Stimulated activated CD8-positive, alpha-beta memory T cell treated with anti-CD3 and anti-CD28 coated beads, Interleukin-15, amount 100 ng/mL, for 24 hours (primary cell): ENCODE measurements around the gene OR2Y1.
"Not testable (repeated sequence)": the region's sequence is repeated elsewhere in the genome, so short reads cannot be mapped to it uniquely, and the experiment has no call there.

Experiments used
- DNase-seq: peaks from one replicate; pipeline ENCODE4 v3.0.0-alpha.2; 2020; ENCODE audit warnings: low read depth

Gene OR2Y1

DNA sequence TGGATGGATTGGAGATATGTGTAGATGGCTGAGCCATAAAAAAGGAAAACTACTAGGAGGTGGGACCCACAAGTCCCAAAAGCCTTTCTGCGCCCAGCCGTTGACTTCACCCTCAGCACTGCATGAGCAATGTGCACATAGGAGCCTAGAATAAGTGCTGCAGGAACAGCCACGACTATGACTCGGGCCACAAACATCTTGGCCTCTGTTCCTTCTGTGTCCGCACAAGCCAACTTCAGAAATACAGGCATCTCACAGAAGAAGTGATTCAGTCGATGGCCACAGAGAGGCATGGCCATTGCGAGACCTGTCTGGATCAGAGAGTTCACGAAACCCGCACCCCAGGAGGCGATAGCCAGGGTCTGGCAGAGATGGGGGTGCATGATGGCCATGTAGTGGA is 587 bp downstream of the OR2Y1 start:
- no peak for DNase-seq

DNA sequence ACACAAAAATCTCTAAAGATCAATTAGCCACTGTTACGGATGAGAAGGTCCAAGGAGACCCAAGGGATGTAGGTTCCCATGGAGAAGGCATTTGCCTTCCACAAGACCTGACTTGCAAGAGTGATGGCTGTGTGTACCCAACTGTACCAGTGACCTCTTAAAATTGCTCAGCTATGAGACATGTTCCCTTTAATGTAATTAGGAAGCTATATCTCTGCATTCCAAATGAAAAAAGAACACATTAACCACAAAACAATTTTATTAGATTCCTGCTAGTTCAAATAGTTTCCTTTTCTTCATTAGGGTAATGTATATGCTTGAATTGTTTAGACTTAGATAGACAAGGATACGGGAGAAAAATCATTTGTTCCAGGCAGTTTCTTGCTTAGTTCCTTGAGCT is 3.3 kb downstream of the OR2Y1 start:
- no peak for DNase-seq

- DNase-seq, result no peak
Observed at GRCh38 chr5:180724944-180725343, 14.9 kb downstream of the OR2Y1 start.

DNA sequence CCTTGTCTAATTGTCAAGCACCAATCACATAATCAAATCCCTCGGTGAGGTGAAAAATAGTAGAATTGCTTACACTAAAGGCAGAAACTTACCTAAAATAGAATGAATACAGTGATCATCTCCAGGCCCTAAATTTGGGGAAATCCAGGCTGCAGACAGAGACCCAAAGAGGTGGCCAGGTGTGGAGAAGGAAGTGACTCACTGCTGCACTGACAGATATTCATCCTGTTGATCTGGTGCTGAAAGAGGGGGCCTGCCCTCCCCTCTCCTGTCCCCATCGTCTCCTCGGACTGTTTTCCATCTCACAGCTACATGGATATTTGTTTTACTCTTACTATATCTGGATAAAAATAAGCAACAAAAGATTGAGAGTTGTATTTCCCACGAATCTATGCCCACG is 15.9 kb downstream of the OR2Y1 start:
- DNase-seq, result no peak

GRCh38 chr5:180720486-180720885 is 19.4 kb downstream of the OR2Y1 start:
- no peak for DNase-seq

DNA sequence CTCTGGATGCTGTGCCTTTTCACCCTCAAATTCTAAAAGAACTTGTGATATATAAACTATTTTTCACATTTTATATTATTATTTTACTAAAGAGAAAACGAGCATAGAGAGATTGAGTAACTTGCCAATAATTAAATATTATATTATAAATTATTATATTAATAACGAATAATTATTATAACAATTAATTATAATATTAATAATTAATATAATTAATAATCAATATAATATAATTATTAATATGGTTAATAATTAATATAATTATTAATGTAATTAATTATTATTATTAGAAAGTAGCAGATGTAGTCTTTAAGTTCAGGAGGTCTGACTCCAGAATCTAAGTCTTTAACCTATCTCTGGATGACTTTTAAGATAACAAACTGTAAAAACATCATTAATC is 20.1 kb downstream of the OR2Y1 start:
- DNase-seq, result no peak

DNA sequence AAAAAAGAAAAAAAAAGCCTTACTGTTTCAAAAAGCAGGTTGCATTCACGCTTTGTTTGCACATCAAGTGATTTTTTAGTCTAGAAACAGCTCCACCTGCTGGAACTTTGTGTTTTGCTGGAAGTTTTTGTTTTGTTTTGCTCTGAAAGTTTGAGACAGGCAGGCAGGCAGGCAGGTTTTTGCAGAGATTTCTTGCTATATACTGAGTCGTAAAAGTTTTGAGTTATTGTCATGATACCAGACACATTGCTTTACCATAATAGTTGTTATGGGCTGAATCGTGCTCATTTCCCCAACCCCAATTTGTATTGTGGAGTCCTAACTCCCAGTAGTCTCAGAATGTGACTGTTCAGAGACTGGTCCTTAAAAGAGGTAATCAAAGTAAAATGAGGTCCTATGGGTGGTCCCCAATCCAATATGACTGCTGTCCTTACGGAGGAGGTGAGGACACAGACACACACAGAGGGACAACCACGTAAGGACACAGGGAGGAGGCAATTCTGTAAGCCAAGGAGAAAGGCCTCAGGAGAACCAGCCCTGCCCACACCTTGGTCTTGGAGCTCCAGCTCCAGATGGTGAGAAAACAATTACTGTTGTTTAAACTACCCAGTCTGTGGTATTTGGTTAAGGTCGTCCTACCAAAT is 20.9 kb downstream of the OR2Y1 start:
- no peak for DNase-seq

DNA sequence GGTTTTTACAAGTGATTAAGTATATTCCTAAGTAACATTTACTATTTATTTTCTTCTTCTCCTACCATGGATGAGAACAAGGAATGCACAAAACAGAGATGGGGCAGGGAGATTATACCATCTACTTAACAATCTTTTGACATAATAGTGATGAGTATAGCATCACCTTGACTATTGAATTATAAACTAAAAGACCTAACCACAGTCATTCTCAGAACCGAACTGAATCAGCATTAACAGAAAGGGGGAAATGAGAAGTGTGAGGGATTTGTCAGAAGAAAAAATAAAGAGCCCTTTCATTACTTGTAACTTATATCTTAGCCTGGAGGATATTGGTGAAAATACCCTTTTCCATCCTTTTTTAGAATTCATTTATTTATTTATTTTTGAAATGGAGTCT is 21.9 kb downstream of the OR2Y1 start:
- DNase-seq, result no peak

DNA sequence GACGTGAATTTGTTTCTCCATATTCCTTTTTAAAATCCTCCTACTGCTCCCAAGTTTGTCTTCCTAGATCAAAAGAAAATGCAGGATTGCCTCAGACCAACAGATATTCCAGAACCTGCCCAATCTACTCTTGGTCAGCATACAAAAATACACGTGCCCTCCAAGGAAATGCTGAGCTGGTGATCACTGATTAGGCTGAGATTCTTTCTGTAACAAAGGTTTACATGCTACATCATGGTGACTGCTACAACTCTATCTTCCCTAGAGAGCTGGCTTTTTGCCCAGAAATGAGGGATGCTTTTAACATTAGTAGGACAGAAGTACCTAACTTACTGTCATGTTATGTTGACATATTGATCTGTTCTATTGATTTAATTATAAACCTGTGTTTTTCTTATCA is 35.5 kb downstream of the OR2Y1 start:
- no peak for DNase-seq

GRCh38 chr5:180703912-180704311 is 35.9 kb downstream of the OR2Y1 start:
- no peak for DNase-seq

DNA sequence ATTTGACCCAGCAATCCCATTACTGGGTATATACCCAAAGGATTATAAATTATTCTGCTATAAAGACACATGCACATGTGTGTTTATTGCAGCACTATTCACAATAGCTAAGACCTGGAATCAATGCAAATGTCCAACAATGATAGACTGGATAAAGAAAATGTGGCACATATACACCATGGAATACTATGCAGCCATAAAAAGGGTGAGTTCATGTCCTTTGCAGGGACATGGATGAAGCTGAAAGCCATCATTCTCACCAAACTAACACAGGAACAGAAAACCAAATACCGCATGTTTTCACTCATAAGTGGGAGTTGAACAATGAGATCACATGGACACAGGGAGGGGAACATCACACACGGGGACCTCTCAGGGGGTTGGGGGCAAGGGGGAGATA is 36.5 kb downstream of the OR2Y1 start:
- DNase-seq, result not testable (repeated sequence)

- not testable (repeated sequence) for DNase-seq
Observed at GRCh38 chr5:180700440-180700839, 39.4 kb downstream of the OR2Y1 start.

DNA sequence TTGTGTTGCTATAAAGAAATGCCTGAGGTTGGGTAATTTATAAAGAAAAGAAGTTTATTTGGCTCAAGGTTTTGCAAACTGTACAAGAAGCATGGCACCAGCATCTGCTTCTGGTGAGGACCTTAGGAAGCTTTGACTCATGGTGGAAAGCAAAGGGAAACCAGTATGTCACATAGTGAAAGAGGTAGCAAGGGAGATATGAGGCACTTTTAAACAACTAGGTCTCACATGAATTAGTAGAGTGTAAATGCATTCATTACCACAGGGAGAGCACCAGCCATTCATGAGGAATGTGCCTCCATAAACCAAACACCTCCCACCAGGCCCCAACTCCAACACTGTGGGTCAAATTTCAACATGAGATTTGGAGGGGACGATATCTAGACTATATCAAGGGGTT is 40.8 kb downstream of the OR2Y1 start:
- DNase-seq, result no peak

DNA sequence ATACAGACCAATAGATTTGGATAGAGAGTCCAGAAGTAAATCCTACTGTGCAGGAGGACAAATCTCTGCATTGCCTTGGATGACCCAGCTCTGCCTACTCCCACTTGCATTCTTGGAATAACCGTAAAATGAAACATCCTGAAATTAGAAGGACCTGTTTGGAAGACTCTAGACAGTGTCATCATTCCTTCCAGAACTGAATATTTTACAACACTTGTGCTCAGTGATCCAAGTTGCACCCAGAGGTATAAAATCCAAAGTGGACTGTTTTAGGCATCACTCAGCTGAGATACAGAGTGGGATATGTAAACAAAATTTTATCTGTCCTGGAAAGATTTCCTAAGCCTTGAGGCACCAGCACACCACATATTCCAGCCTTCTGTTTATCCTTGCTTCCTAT is 43.7 kb downstream of the OR2Y1 start:
- no peak for DNase-seq

DNA sequence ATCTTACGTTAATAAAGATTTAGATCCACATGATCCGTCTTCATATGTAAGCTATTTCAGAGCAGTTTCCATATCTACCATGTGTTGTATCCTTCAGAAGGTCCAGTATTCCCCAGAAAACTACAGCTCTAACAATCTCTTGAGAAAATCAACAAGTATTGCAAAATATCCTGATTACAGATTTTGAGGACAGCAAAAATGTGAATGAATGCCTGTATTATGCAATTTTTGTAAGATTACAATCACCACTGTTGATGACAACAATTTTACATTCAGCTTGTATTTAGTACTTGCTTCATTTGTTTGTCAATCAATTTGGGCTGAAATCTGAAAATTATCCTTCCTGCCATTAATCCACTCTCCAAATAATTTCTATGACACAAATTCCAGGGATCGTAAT is 47.4 kb downstream of the OR2Y1 start:
- no peak for DNase-seq

DNA sequence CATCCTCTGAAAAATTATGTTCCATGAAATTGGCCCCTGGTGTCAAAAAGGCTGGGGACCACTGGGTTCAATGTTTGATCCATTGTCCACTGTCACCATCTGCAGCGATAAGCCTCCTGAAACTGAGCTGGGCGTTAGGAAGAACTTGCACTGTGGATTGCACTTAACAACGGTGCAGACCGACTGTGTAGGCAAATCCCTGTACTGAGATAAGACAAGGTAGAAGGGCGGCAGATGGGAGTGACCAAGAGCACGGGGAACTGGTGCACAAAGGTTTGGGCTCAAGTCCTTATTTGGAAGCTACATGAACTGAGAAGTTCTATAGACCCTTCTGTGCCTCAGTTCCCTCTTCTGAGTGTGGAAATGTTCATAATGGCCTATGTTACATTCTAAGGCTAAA is 48.8 kb downstream of the OR2Y1 start:
- no peak for DNase-seq

DNA sequence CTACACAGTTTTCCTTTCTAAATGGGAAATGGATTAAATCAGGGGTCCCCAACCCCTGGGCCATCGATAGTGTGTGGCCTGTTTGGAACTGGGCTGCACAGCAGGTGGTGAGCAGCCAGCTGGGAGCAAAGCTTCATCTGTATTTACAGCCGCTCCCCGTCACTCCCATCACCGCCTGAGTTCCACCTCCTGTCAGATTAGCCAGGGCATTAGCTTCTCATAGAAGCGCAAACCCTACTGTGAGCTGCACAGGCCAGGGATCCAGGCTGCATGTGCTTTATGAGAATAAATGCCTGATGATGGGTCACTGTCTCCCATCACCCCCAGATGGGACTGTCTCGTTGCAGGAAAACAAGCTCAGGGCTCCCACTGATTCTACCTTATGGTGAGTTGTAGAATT is 49.3 kb downstream of the OR2Y1 start:
- DNase-seq, result no peak

DNA sequence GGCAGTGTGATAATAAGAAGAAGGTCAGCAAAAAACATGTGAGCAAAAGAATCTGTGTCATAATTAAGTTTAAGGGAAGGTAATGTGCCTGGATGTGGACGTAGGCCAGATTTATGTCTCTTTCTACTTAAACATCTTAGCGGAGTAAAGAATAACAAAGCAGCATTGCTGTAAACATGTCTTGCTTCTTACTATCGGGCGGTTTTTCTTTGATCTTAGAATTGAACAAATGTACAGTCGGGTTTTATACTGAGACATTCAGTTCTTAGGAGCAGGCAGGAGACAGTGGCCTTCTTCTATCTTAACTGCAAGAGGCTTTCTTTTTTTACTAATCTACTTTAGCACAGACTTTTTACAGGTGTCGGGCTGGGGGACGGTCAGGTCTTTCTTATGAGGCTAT is 50.1 kb downstream of the OR2Y1 start:
- DNase-seq, result no peak
